ENCODE data around the gene SH2D3C.

DNA sequence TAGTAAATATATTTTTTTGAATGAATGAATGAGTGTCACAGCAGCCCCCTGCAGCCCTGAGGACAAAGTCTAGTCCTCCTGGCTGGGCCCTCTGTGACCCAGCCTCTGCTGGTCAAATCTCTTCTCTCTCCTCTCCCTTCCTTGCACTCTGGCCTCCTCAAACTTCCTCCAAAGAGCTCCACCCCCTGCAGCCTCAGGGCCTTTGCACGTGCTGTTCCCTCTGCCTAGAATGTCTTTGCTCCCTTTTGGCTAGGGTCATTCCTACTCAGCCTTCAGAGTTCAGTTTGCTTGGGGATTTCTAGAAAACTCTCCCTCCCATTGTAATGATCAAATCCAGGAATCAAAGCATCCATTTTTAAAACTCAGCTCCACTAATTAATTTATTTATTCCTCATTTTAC lies 13.0 kb downstream of the SH2D3C start:
- TF ChIP-seq RCOR1 (conservative IDR thresholded peaks at IDR 0.05; ENCODE audit: low read depth, low read length) (no peak), RAD21 (IDR thresholded peaks at IDR 0.05; ENCODE audit: insufficient read depth, low read depth, low read length) (no peak), RBBP5 (conservative IDR thresholded peaks at IDR 0.05) (no peak), BRCA1 (IDR thresholded peaks at IDR 0.05; ENCODE audit: low read depth, low read length) (no peak), FOXK2 (IDR thresholded peaks at IDR 0.05) (no peak)
- TF ChIP-seq, protein P1, sequence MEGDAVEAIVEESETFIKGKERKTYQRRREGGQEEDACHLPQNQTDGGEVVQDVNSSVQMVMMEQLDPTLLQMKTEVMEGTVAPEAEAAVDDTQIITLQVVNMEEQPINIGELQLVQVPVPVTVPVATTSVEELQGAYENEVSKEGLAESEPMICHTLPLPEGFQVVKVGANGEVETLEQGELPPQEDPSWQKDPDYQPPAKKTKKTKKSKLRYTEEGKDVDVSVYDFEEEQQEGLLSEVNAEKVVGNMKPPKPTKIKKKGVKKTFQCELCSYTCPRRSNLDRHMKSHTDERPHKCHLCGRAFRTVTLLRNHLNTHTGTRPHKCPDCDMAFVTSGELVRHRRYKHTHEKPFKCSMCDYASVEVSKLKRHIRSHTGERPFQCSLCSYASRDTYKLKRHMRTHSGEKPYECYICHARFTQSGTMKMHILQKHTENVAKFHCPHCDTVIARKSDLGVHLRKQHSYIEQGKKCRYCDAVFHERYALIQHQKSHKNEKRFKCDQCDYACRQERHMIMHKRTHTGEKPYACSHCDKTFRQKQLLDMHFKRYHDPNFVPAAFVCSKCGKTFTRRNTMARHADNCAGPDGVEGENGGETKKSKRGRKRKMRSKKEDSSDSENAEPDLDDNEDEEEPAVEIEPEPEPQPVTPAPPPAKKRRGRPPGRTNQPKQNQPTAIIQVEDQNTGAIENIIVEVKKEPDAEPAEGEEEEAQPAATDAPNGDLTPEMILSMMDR (IDR thresholded peaks at IDR 0.05 in 2 of 3, conservative IDR thresholded peaks at IDR 0.05 in 1 of 3; ENCODE audit: control insufficient read depth in 2 of 3, extremely low read depth in 1 of 3, insufficient read depth in 1 of 3, low read depth in 3 of 3, low read length in 3 of 3), result no peak

All from GM12878 (cell line).